Hepatocyte (in vitro differentiated cells): ENCODE measurements around the gene GIPC2.

Experiments
- EZH2 ChIP-seq: fragments of 200-600 bp; sonication (generic); IDR thresholded peaks from 2 replicates; pipeline ENCODE4 v1.6.1; 2016; ENCODE audit warnings: antibody characterized with exemption, mild to moderate bottlenecking, borderline replicate concordance
- TF ChIP-seq, protein P1 (sequence below): fragments of 200-600 bp; sonication (generic); IDR thresholded peaks from 2 replicates; pipeline ENCODE4 v1.5.1; 2016; ENCODE audit warnings: antibody characterized with exemption, mild to moderate bottlenecking; ENCODE audit not compliant: poor library complexity

DNA sequence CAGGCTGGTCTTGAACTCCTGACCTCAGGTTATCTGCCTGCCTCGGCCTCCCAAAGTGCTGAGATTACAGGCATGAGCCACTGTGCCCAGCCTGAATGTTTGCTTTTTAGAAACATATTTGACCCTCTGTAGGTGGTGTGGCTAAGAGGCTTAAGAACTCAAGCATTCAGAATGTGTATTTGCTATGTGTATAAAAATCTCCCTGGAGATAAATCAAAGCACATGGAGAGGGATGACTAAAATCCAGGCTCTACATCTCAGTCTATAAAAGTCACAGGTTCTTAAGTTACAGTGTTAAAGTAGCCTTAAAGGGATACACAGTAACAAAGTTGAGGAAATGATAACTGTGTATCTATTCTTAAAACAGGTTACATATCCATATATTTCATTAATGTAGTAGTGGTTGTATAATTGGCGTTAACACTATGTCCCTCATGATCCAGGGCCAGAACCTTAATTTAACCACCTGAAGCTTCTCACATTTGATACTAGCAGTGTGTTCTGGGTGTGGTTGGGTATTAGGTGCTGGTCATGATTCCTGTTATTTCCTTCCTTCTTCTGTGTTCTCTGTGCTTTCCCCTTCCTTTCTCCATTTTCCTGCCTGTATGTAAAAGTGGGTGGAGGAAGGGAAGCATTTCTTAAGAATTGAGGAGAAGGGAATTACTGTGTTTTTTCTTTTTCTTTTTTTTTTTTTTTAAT, 16.2 kb downstream of the GIPC2 start:
- TF ChIP-seq, protein P1, sequence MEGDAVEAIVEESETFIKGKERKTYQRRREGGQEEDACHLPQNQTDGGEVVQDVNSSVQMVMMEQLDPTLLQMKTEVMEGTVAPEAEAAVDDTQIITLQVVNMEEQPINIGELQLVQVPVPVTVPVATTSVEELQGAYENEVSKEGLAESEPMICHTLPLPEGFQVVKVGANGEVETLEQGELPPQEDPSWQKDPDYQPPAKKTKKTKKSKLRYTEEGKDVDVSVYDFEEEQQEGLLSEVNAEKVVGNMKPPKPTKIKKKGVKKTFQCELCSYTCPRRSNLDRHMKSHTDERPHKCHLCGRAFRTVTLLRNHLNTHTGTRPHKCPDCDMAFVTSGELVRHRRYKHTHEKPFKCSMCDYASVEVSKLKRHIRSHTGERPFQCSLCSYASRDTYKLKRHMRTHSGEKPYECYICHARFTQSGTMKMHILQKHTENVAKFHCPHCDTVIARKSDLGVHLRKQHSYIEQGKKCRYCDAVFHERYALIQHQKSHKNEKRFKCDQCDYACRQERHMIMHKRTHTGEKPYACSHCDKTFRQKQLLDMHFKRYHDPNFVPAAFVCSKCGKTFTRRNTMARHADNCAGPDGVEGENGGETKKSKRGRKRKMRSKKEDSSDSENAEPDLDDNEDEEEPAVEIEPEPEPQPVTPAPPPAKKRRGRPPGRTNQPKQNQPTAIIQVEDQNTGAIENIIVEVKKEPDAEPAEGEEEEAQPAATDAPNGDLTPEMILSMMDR: no peak
- no peak for TF ChIP-seq EZH2
